GM19463 (cell line): ENCODE measurements around the gene TANGO2.

Experiments used
- ATAC-seq: cut with Tn5 transposase; IDR thresholded peaks from one replicate; pipeline ENCODE4 v1.9.1; 2021; ENCODE audit warnings: mild to moderate bottlenecking, moderate library complexity; ENCODE audit not compliant: unreplicated experiment

TANGO2 gene

GRCh38 chr22:20024650-20025397 is 3.9 kb downstream of the TANGO2 start:
- ATAC-seq: no peak

- ATAC-seq: no peak
These were observed 4.7 kb downstream of the TANGO2 start for GRCh38 chr22:20025401-20026203.

GRCh38 chr22:20026204-20026908 is 5.4 kb downstream of the TANGO2 start:
- no peak for ATAC-seq

- no peak for ATAC-seq
These were observed 6.2 kb downstream of the TANGO2 start for GRCh38 chr22:20026996-20027601.

GRCh38 chr22:20027966-20028854 is 7.3 kb downstream of the TANGO2 start:
- ATAC-seq: no peak

GRCh38 chr22:20028855-20029549 is 8.1 kb downstream of the TANGO2 start:
- no peak for ATAC-seq

- no peak for ATAC-seq
These were observed 8.8 kb downstream of the TANGO2 start for GRCh38 chr22:20029550-20030225.

- no peak for ATAC-seq
These were observed 11.0 kb downstream of the TANGO2 start for GRCh38 chr22:20031732-20032406.

- ATAC-seq: no peak
These were observed 11.6 kb downstream of the TANGO2 start for GRCh38 chr22:20032407-20032991.

GRCh38 chr22:20033045-20033706 is 12.3 kb downstream of the TANGO2 start:
- ATAC-seq: no peak

GRCh38 chr22:20034143-20034542 is 13.2 kb downstream of the TANGO2 start:
- ATAC-seq: no peak

GRCh38 chr22:20035375-20036083 is 14.6 kb downstream of the TANGO2 start:
- no peak for ATAC-seq

- no peak for ATAC-seq
These were observed 15.2 kb downstream of the TANGO2 start for GRCh38 chr22:20036084-20036482.

GRCh38 chr22:20036535-20037392 is 15.9 kb downstream of the TANGO2 start:
- no peak for ATAC-seq

- no peak for ATAC-seq
These were observed 16.5 kb downstream of the TANGO2 start for GRCh38 chr22:20037419-20037818.

- no peak for ATAC-seq
These were observed 17.7 kb downstream of the TANGO2 start for GRCh38 chr22:20038574-20038973.
